ENCODE data around the gene NUDT16. TPM values are rescaled to one million over a fixed set of nuclear protein-coding genes. Genes with fewer than 3 reads are reported as not detected.

The NUDT16 gene
- total RNA-seq, 1 experiment from 2014 or later, result 42.0 TPM

DNA sequence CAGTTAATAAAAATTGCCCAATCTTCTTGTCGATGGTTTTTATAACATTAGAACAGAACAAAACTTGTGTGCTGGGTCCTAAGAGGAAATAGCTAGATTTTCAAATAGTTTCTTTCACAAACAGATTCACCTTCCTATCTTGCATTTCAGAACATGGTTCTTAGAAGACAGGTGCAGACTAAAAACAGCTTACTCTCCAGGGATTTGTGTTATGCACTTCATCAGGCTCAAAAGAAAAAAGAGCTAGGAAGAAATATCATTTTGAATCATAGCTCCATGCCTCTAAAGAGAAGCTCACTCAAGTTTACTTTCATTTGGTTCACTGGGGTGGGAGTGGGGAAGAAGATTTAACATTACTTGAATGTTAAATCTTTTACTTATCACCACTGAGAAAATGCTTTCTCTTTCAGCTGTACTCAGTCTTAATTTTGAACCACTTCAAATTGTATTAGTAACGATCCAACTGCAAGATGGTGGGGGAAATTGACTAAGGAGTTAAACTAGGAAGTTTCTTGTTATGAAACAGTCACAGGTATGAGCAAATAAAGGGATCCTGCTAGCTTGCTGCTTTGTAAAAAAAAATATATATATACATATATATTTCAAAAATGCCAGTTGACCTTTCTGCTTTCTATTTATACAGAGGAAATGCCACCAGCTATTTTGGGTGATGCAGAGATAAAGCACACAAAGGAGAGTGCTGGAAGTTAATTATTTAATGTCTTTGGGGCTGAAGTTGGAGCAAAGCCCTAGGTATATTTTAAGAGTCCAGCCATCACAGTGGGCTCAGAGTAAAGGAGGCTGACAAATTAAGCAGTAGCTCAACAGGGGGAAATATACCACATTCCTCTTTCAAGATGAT is 28.3 kb upstream of the NUDT16 start:
- TF ChIP-seq, protein P1, sequence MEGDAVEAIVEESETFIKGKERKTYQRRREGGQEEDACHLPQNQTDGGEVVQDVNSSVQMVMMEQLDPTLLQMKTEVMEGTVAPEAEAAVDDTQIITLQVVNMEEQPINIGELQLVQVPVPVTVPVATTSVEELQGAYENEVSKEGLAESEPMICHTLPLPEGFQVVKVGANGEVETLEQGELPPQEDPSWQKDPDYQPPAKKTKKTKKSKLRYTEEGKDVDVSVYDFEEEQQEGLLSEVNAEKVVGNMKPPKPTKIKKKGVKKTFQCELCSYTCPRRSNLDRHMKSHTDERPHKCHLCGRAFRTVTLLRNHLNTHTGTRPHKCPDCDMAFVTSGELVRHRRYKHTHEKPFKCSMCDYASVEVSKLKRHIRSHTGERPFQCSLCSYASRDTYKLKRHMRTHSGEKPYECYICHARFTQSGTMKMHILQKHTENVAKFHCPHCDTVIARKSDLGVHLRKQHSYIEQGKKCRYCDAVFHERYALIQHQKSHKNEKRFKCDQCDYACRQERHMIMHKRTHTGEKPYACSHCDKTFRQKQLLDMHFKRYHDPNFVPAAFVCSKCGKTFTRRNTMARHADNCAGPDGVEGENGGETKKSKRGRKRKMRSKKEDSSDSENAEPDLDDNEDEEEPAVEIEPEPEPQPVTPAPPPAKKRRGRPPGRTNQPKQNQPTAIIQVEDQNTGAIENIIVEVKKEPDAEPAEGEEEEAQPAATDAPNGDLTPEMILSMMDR (IDR thresholded peaks at IDR 0.05; ENCODE audit: unreplicated experiment), result no peak
- H3K27ac Mint-ChIP-seq (ENCODE audit: unreplicated experiment), result peak overlapping the region; percentile 9
- intact Hi-C loops (cut with micrococcal nuclease; ENCODE audit: unreplicated experiment), result no loop called here

DNA sequence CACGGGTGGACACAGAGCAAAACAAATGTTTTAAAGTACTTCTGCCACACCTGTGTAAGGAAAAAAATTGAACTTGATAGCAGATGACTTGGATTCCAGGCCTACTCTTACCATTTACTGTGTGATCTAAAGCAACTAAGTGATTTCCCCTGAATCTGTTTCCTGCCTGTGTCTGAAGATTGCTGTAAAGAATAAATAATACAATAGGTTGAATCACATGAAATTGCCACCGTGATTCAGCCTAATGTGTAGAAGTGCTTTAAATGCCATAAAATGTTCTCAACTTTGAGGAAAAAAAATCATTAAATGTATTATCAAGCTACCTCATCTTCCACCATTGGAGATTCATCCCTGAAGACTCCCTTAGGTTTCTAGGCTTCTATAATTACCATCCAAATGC is 27.6 kb upstream of the NUDT16 start:
- H3K27me3 Mint-ChIP-seq (ENCODE audit: unreplicated experiment), result no peaks in the 10 kb centered on the region

More for the DNA sequence above, 28.3 kb upstream of the NUDT16 start:
- H3K4me1 Mint-ChIP-seq (ENCODE audit: low read depth, unreplicated experiment), result peaks cover 49% of the 10 kb centered on the region
- DNase-seq, result no peak
- no peaks in the 10 kb centered on the region for H3K36me3 Mint-ChIP-seq (ENCODE audit: insufficient read depth, unreplicated experiment)
- no TSS peak for BruUV-seq (replicated peaks)
- CTCF ChIA-PET, result interaction anchor here (0.5 to 0.8 kb wide), 3 partner anchors 8 to 1463 kb away, joined by 3 to 4 read pairs (median 3); no protein-coding TSS in a partner anchor
- no peaks in the 10 kb centered on the region for H3K27me3 Mint-ChIP-seq (ENCODE audit: unreplicated experiment)
- no peaks in the 10 kb centered on the region for H3K9me3 Mint-ChIP-seq (ENCODE audit: low read depth, unreplicated experiment)
- H3K4me3 Mint-ChIP-seq (ENCODE audit: low read depth, unreplicated experiment), result peak overlapping the region; percentile 0

GRCh38 chr3:131356006-131356595 is 25.5 kb upstream of the NUDT16 start:
- peaks cover 34% of the 10 kb centered on the region for H3K4me1 Mint-ChIP-seq (ENCODE audit: low read depth, unreplicated experiment)
- DNase-seq, result no peak
- H3K36me3 Mint-ChIP-seq (ENCODE audit: insufficient read depth, unreplicated experiment), result peaks cover 3% of the 10 kb centered on the region
- intact Hi-C loops (cut with micrococcal nuclease; ENCODE audit: unreplicated experiment), result no loop called here
- BruUV-seq (replicated peaks), result no TSS peak
- no peaks in the 10 kb centered on the region for H3K9me3 Mint-ChIP-seq (ENCODE audit: low read depth, unreplicated experiment)
- TF ChIP-seq, protein P1 (IDR thresholded peaks at IDR 0.05; ENCODE audit: unreplicated experiment), result no peak
- CTCF ChIA-PET, result no interaction called here
- H3K4me3 Mint-ChIP-seq (ENCODE audit: low read depth, unreplicated experiment), result no peak overlapping the region
- no peak overlapping the region for H3K27ac Mint-ChIP-seq (ENCODE audit: unreplicated experiment)
- no peaks in the 10 kb centered on the region for H3K27me3 Mint-ChIP-seq (ENCODE audit: unreplicated experiment)

More for the DNA sequence above, 27.6 kb upstream of the NUDT16 start:
- H3K36me3 Mint-ChIP-seq (ENCODE audit: insufficient read depth, unreplicated experiment), result no peaks in the 10 kb centered on the region
- no peaks in the 10 kb centered on the region for H3K9me3 Mint-ChIP-seq (ENCODE audit: low read depth, unreplicated experiment)
- BruUV-seq (replicated peaks), result no TSS peak
- CTCF ChIA-PET, result no interaction called here
- peak overlapping the region; percentile 9 for H3K27ac Mint-ChIP-seq (ENCODE audit: unreplicated experiment)
- intact Hi-C loops (cut with micrococcal nuclease; ENCODE audit: unreplicated experiment), result no loop called here
- H3K4me3 Mint-ChIP-seq (ENCODE audit: low read depth, unreplicated experiment), result peak overlapping the region; percentile 0
- TF ChIP-seq, protein P1 (IDR thresholded peaks at IDR 0.05; ENCODE audit: unreplicated experiment), result no peak
- no peak for DNase-seq
- peaks cover 41% of the 10 kb centered on the region for H3K4me1 Mint-ChIP-seq (ENCODE audit: low read depth, unreplicated experiment)

DNA sequence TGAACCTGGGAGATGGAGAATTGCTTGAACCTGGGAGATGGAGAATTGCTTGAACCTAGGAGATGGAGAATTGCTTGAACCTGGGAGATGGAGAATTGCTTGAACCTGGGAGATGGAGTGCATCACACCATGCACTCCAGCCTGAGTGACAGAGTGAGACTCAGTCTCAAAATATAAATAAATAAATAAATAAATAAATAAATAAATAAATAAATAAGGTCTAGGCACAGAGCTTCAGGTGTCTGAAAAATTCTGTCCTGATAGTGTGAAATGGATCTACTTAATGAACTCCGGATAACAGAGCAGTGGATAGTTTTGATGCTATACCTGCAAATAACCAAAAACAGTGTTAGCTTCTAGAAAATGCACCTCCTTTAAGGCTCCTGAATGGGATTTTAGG is 24.3 kb upstream of the NUDT16 start:
- CTCF ChIA-PET, result no interaction called here
- Mint-ChIP-seq H3K27ac (ENCODE audit: unreplicated experiment) (no peak overlapping the region), H3K9me3 (ENCODE audit: low read depth, unreplicated experiment) (no peaks in the 10 kb centered on the region), H3K4me3 (ENCODE audit: low read depth, unreplicated experiment) (no peak overlapping the region), H3K27me3 (ENCODE audit: unreplicated experiment) (no peaks in the 10 kb centered on the region), H3K4me1 (ENCODE audit: low read depth, unreplicated experiment) (peaks cover 40% of the 10 kb centered on the region), H3K36me3 (ENCODE audit: insufficient read depth, unreplicated experiment) (peaks cover 14% of the 10 kb centered on the region)
- intact Hi-C loops (cut with micrococcal nuclease; ENCODE audit: unreplicated experiment), result no loop called here
- no TSS peak for BruUV-seq (replicated peaks)
- TF ChIP-seq, protein P1 (IDR thresholded peaks at IDR 0.05; ENCODE audit: unreplicated experiment), result no peak
- no peak for DNase-seq

All from Calu3 (cell line).